ENCODE measurements around the gene TMEM18.
A peak's percentile ranks its signal among the peaks of the same experiment; 100 is the strongest.

The TMEM18 gene

GRCh38 chr2:719191-719590 lies 42.0 kb upstream of the TMEM18 start:
- TF ChIP-seq CTCF (IDR thresholded peaks at IDR 0.05; ENCODE audit: borderline replicate concordance, control extremely low read depth, extremely low read depth, insufficient read depth, missing control alignments): no peak
- in situ Hi-C loops (cut with MboI; ENCODE audit: low sequenced_read_pairs, unreplicated experiment): no loop called here

GRCh38 chr2:717661-718060 lies 40.5 kb upstream of the TMEM18 start:
- no peak for DNase-seq (ENCODE audit: low spot score)
- TF ChIP-seq CTCF (IDR thresholded peaks at IDR 0.05; ENCODE audit: borderline replicate concordance, control extremely low read depth, extremely low read depth, insufficient read depth, missing control alignments): no peak
- in situ Hi-C loops (cut with MboI; ENCODE audit: low sequenced_read_pairs, unreplicated experiment): no loop called here

More at GRCh38 chr2:719191-719590, 42.0 kb upstream of the TMEM18 start:
- no peak for DNase-seq (ENCODE audit: low spot score)

- TF ChIP-seq CTCF (IDR thresholded peaks at IDR 0.05; ENCODE audit: borderline replicate concordance, control extremely low read depth, extremely low read depth, insufficient read depth, missing control alignments): no peak
- DNase-seq (ENCODE audit: low spot score): no peak
- in situ Hi-C loops (cut with MboI; ENCODE audit: low sequenced_read_pairs, unreplicated experiment): no loop called here
Measured at GRCh38 chr2:715854-716560, 38.8 kb upstream of the TMEM18 start.

- TF ChIP-seq CTCF (IDR thresholded peaks at IDR 0.05; ENCODE audit: borderline replicate concordance, control extremely low read depth, extremely low read depth, insufficient read depth, missing control alignments): no peak
- in situ Hi-C loops (cut with MboI; ENCODE audit: low sequenced_read_pairs, unreplicated experiment): no loop called here
- no peak for DNase-seq (ENCODE audit: low spot score)
Measured at GRCh38 chr2:715038-715437, 37.8 kb upstream of the TMEM18 start.

- peak; percentile 79 for DNase-seq (ENCODE audit: low spot score)
- peak; percentile 76 for TF ChIP-seq CTCF (IDR thresholded peaks at IDR 0.05; ENCODE audit: borderline replicate concordance, control extremely low read depth, extremely low read depth, insufficient read depth, missing control alignments)
- in situ Hi-C loops (cut with MboI; ENCODE audit: low sequenced_read_pairs, unreplicated experiment): no loop called here
Measured at GRCh38 chr2:714005-714741, 37.0 kb upstream of the TMEM18 start.

GRCh38 chr2:710867-711665 lies 33.9 kb upstream of the TMEM18 start:
- TF ChIP-seq CTCF (IDR thresholded peaks at IDR 0.05; ENCODE audit: borderline replicate concordance, control extremely low read depth, extremely low read depth, insufficient read depth, missing control alignments): no peak
- DNase-seq (ENCODE audit: low spot score): no peak
- in situ Hi-C loops (cut with MboI; ENCODE audit: low sequenced_read_pairs, unreplicated experiment): no loop called here
